Measurements from ENCODE around the gene LGALS12. TPM values are rescaled to one million over a fixed set of nuclear protein-coding genes. Genes with fewer than 3 reads are reported as not detected.

The LGALS12 gene
- total RNA-seq, result not detected

DNA sequence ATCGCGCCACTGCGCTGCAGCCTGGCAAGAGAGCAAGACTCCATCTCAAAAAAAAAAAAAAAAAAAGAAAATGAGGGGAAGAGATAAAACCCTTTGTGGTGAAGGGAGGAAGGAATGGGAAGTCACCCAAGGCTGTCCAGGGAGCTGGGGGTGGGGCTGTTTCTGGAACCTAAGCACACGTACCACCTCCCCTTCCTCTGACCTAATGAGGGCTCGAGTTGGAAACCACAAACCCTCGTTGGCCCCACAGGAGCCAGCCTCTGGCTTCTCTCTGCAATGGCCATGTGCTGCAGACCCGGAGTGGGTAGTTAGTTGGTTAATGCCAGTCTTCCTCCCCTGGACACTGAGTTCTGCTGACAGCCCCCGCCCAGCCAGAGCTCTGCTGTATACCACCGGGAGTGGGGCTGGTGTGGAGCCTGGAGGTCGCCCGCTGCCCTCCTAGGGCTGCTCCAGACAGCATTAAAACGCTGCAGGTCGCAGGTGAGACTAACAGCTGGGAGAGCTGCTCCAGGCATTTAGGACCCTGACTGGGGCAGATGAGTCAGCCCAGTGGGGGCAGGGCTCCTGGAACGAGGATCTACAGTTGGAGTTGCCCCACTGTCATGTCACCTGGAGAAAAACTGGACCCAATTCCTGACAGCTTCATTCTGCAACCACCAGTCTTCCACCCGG lies at the start of gene LGALS12:
Gene LGALS12, plus strand, starts transcription at position 228 of the 672 bp plus-strand sequence. Its CDS starts 375 bp downstream, at position 603.
- DNase-seq (no peak), ATAC-seq (peak in 1 of 2 donors; percentile 14)
- Mint-ChIP-seq H3K36me3 (ENCODE audit: insufficient read depth) (no peaks in the 10 kb centered on the region), H3K4me1 (ENCODE audit: low read depth) (peaks cover 7% of the 10 kb centered on the region), H3K9me3 (no peaks in the 10 kb centered on the region), H3K4me3 (no peak within 1 kb of the TSS), H3K27me3 (ENCODE audit: low read depth) (no peaks in the 10 kb centered on the region)

DNA sequence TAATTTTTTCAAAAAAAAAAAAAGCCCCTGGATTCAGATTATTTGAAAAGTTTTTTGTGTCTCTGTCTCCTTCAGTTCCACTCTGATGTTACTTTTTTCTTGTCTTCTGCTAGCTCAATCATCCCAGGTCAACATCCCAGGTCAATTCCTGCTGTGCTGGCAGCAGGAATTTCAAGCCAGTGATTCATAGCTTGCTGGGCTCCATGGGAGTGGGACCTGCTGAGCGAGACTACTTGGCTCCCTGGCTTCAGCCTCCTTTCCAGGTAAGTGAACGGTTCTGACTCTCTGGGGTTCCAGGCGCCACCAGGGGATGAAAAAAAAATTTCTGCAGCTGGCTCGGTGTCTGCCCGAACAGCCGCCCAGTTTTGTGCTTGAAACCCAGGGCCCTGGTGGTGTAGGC lies 46.3 kb upstream of the LGALS12 start:
- Mint-ChIP-seq H3K4me1 (ENCODE audit: low read depth) (no peaks in the 10 kb centered on the region), H3K4me3 (no peak overlapping the region), H3K9me3 (no peaks in the 10 kb centered on the region), H3K27me3 (ENCODE audit: low read depth) (peaks cover 23% of the 10 kb centered on the region), H3K36me3 (ENCODE audit: insufficient read depth) (no peaks in the 10 kb centered on the region)
- DNase-seq (no peak), ATAC-seq (no peak)

GRCh38 chr11:63462137-63462536 lies 43.7 kb upstream of the LGALS12 start:
- DNase-seq (no peak), ATAC-seq (no peak)
- no peaks in the 10 kb centered on the region for H3K9me3 Mint-ChIP-seq
- no peaks in the 10 kb centered on the region for H3K4me1 Mint-ChIP-seq (ENCODE audit: low read depth)
- H3K36me3 Mint-ChIP-seq (ENCODE audit: insufficient read depth), result no peaks in the 10 kb centered on the region
- no peak overlapping the region for H3K4me3 Mint-ChIP-seq
- H3K27me3 Mint-ChIP-seq (ENCODE audit: low read depth), result peaks cover 20% of the 10 kb centered on the region

- ATAC-seq (no peak), DNase-seq (no peak)
- H3K9me3 Mint-ChIP-seq, result peaks cover 22% of the 10 kb centered on the region
- no peak overlapping the region for H3K4me3 Mint-ChIP-seq
- no peaks in the 10 kb centered on the region for H3K4me1 Mint-ChIP-seq (ENCODE audit: low read depth)
- no peaks in the 10 kb centered on the region for H3K36me3 Mint-ChIP-seq (ENCODE audit: insufficient read depth)
- peaks cover 7% of the 10 kb centered on the region for H3K27me3 Mint-ChIP-seq (ENCODE audit: low read depth)
Measured at GRCh38 chr11:63470311-63470710, 35.6 kb upstream of the LGALS12 start.

GRCh38 chr11:63472372-63472771 lies 33.5 kb upstream of the LGALS12 start:
- ATAC-seq (no peak), DNase-seq (no peak)
- no peak overlapping the region for H3K4me3 Mint-ChIP-seq
- H3K36me3 Mint-ChIP-seq (ENCODE audit: insufficient read depth), result peaks cover 3% of the 10 kb centered on the region
- peaks cover 7% of the 10 kb centered on the region for H3K27me3 Mint-ChIP-seq (ENCODE audit: low read depth)
- no peaks in the 10 kb centered on the region for H3K4me1 Mint-ChIP-seq (ENCODE audit: low read depth)
- peaks cover 30% of the 10 kb centered on the region for H3K9me3 Mint-ChIP-seq

- DNase-seq (no peak), ATAC-seq (no peak)
- peaks cover 3% of the 10 kb centered on the region for H3K36me3 Mint-ChIP-seq (ENCODE audit: insufficient read depth)
- H3K9me3 Mint-ChIP-seq, result peaks cover 11% of the 10 kb centered on the region
- H3K4me1 Mint-ChIP-seq (ENCODE audit: low read depth), result no peaks in the 10 kb centered on the region
- H3K4me3 Mint-ChIP-seq, result no peak overlapping the region
- peaks cover 4% of the 10 kb centered on the region for H3K27me3 Mint-ChIP-seq (ENCODE audit: low read depth)
Measured at GRCh38 chr11:63476618-63477017, 29.3 kb upstream of the LGALS12 start.

DNA sequence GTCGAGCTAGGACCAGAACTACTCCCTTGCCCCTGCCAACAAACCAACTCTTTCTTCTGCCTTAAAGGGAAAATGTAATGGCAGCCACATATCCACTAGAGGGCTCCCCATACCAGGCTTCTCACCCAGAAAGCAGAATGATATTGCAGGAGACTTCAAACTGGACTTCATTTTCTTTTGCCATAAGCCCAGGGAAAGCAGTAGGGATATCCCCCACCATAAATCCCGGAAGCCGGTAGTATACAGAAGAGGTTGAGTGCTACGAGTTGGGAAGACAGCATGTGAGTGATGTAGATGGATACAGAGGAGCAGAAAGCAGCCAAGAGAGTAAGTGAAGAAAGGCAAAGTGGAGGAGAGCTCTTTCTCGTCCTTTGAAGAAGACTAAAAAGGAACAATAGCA lies 27.0 kb upstream of the LGALS12 start:
- ATAC-seq (peak; percentile 48 to 61), DNase-seq (peak; percentile 38)
- no peaks in the 10 kb centered on the region for H3K4me1 Mint-ChIP-seq (ENCODE audit: low read depth)
- H3K27me3 Mint-ChIP-seq (ENCODE audit: low read depth), result peaks cover 3% of the 10 kb centered on the region
- H3K4me3 Mint-ChIP-seq, result no peak overlapping the region
- peaks cover 3% of the 10 kb centered on the region for H3K36me3 Mint-ChIP-seq (ENCODE audit: insufficient read depth)
- H3K9me3 Mint-ChIP-seq, result peaks cover 11% of the 10 kb centered on the region

GRCh38 chr11:63480039-63480438 lies 25.8 kb upstream of the LGALS12 start:
- H3K9me3 Mint-ChIP-seq, result peaks cover 22% of the 10 kb centered on the region
- H3K4me1 Mint-ChIP-seq (ENCODE audit: low read depth), result no peaks in the 10 kb centered on the region
- ATAC-seq (no peak), DNase-seq (no peak)
- peaks cover 3% of the 10 kb centered on the region for H3K36me3 Mint-ChIP-seq (ENCODE audit: insufficient read depth)
- H3K27me3 Mint-ChIP-seq (ENCODE audit: low read depth), result peaks cover 3% of the 10 kb centered on the region
- H3K4me3 Mint-ChIP-seq, result no peak overlapping the region

GRCh38 chr11:63485777-63486176 lies 20.1 kb upstream of the LGALS12 start:
- DNase-seq (no peak), ATAC-seq (no peak)
- H3K4me3 Mint-ChIP-seq, result no peak overlapping the region
- H3K4me1 Mint-ChIP-seq (ENCODE audit: low read depth), result no peaks in the 10 kb centered on the region
- H3K27me3 Mint-ChIP-seq (ENCODE audit: low read depth), result peaks cover 6% of the 10 kb centered on the region
- no peaks in the 10 kb centered on the region for H3K36me3 Mint-ChIP-seq (ENCODE audit: insufficient read depth)
- peaks cover 21% of the 10 kb centered on the region for H3K9me3 Mint-ChIP-seq

GRCh38 chr11:63488789-63489188 lies 17.1 kb upstream of the LGALS12 start:
- no peak for ATAC-seq

DNA sequence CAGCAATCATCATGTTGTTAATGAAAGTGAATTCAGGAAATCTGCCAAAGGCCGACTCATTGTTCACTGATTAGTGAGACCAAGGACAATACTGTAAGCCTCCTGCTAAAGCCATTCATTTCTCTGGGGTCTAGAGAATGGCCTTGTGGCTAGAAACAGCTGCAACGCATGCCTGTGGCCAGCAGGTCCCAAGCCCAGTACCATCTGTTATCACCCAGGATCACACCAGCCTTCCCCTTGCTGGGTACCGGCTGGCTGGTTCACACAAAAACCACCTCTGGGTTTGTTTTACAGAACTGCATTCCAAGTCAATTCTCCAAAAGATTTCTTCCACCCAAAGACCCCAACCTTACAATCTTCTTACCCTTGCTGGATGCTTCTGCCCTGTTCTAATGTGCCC lies 16.0 kb upstream of the LGALS12 start:
- DNase-seq (no peak), ATAC-seq (no peak)
- no peaks in the 10 kb centered on the region for H3K36me3 Mint-ChIP-seq (ENCODE audit: insufficient read depth)
- peaks cover 8% of the 10 kb centered on the region for H3K4me1 Mint-ChIP-seq (ENCODE audit: low read depth)
- peak overlapping the region; percentile 14 for H3K4me3 Mint-ChIP-seq
- H3K27me3 Mint-ChIP-seq (ENCODE audit: low read depth), result peaks cover 13% of the 10 kb centered on the region
- peaks cover 8% of the 10 kb centered on the region for H3K9me3 Mint-ChIP-seq

More at GRCh38 chr11:63488789-63489188, 17.1 kb upstream of the LGALS12 start:
- Mint-ChIP-seq H3K27me3 (ENCODE audit: low read depth) (peaks cover 9% of the 10 kb centered on the region), H3K4me3 (no peak overlapping the region), H3K9me3 (peaks cover 19% of the 10 kb centered on the region), H3K4me1 (ENCODE audit: low read depth) (peaks cover 8% of the 10 kb centered on the region), H3K36me3 (ENCODE audit: insufficient read depth) (no peaks in the 10 kb centered on the region)
- DNase-seq, result no peak

GRCh38 chr11:63490551-63491239 lies 15.2 kb upstream of the LGALS12 start, which contains the start of gene PLAAT5:
TSS of gene PLAAT5 (minus strand) at chr11:63491167. CDS start at chr11:63491034, 133 bp downstream.
- ATAC-seq, result peak; percentile 72 to 73
- H3K36me3 Mint-ChIP-seq (ENCODE audit: insufficient read depth), result no peaks in the 10 kb centered on the region
- H3K4me3 Mint-ChIP-seq, result peak within 1 kb of the TSS; percentile 70
- peaks cover 8% of the 10 kb centered on the region for H3K4me1 Mint-ChIP-seq (ENCODE audit: low read depth)
- H3K27me3 Mint-ChIP-seq (ENCODE audit: low read depth), result peaks cover 13% of the 10 kb centered on the region
- H3K9me3 Mint-ChIP-seq, result peaks cover 2% of the 10 kb centered on the region
- DNase-seq, result no peak

DNA sequence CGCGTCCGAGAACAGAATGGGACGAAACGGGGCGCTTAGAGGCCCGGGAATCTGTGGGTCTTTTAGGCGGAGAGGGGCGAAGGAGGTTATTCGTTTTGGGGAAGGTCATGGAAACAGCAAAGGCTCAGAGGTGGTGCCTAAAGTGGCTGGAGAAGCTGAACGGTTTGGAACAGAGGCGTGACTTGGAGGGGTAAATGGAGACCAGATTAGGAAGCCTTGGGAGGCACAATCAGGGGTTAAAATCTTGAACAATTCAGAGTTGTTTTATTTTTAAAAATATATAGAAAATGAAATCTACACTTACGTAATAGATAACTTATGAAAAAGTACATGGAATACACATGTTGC lies 14.7 kb upstream of the LGALS12 start:
- no peak for ATAC-seq

DNA sequence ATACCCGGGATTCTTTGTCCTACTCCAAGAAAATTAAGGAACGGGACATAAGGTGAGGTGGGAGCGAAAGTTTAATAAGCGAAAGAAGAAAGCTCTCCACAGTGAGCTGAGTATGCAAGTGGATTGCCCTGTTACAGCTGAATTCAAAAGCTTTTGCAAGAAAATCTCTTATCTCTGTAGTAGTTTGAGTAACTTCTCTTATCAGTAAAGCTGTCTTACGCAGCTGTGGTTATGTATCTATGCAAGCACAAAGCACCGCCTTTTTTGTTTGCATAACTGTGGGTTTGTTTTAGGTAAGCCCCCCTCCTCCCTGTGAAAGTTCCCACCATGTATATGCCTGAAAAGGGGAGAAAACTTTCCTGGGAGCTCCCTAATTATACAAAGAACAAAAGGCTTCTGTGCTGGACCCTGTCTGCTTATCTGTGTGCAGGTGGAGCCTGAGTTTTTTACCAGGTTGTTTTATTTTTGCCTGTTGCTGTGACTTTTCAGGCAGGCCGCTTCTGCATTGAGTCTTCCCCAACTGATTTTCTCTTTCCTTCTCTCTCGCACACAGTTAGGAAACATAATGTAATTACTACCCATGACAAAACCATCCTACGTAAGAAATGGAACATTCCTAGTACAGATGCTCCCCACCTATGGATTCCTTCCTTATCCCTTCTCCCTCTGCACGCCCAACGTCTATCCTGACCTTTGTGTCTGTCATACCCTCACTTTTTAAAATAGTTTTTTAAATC lies 14.1 kb upstream of the LGALS12 start:
- Mint-ChIP-seq H3K4me1 (ENCODE audit: low read depth) (peaks cover 8% of the 10 kb centered on the region), H3K27me3 (ENCODE audit: low read depth) (peaks cover 13% of the 10 kb centered on the region), H3K4me3 (peak overlapping the region; percentile 70), H3K36me3 (ENCODE audit: insufficient read depth) (no peaks in the 10 kb centered on the region), H3K9me3 (no peaks in the 10 kb centered on the region)
- ATAC-seq, result peak; percentile 50 to 74
- no peak for DNase-seq

More for the DNA sequence above, 14.7 kb upstream of the LGALS12 start:
- no peak for DNase-seq
- H3K4me3 Mint-ChIP-seq, result peak overlapping the region; percentile 70
- H3K4me1 Mint-ChIP-seq (ENCODE audit: low read depth), result peaks cover 8% of the 10 kb centered on the region
- no peaks in the 10 kb centered on the region for H3K36me3 Mint-ChIP-seq (ENCODE audit: insufficient read depth)
- H3K9me3 Mint-ChIP-seq, result no peaks in the 10 kb centered on the region
- peaks cover 13% of the 10 kb centered on the region for H3K27me3 Mint-ChIP-seq (ENCODE audit: low read depth)

All from activated T-cell treated with anti-CD3 and anti-CD28 coated beads, Interleukin-2, amount 50 U/mL, for 4 hours (primary cell).